ENCODE data around the gene GEN1.

DNA sequence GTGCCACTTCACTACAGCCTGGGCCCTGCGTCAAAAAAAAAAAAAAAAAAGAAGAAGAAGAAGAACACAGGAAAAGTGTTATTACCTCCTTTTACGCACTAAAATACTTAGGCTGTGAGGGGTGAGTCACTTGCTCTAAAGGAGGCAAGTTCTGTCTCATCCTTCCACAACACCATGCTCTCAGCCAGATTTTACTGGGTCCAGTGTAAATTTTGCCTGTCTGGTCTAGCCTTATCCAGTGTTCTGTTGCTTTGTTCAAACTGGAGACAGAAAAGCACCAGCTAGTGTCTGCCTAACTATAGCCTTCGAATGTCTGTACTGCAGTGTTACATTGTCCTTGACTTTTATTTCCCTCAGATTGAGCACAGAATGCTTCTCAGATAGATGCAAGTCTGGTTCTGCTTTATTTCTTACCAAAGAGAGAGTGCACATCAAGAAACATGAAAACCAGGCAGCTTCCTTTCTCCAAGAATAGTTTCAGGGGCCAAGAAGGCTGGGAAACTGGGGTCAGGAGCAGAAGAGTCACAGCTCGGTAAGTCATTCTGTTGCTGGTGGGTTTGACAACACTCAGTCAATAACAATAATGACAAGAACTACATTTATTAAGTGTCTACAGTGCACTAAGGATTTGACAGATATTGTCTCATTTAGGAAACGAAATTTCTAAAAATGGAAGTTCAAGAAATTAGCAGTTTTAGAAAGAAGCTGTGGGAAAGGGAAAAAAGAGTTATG lies 59.2 kb downstream of the GEN1 start:
- TF ChIP-seq, protein P1, sequence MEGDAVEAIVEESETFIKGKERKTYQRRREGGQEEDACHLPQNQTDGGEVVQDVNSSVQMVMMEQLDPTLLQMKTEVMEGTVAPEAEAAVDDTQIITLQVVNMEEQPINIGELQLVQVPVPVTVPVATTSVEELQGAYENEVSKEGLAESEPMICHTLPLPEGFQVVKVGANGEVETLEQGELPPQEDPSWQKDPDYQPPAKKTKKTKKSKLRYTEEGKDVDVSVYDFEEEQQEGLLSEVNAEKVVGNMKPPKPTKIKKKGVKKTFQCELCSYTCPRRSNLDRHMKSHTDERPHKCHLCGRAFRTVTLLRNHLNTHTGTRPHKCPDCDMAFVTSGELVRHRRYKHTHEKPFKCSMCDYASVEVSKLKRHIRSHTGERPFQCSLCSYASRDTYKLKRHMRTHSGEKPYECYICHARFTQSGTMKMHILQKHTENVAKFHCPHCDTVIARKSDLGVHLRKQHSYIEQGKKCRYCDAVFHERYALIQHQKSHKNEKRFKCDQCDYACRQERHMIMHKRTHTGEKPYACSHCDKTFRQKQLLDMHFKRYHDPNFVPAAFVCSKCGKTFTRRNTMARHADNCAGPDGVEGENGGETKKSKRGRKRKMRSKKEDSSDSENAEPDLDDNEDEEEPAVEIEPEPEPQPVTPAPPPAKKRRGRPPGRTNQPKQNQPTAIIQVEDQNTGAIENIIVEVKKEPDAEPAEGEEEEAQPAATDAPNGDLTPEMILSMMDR (IDR thresholded peaks at IDR 0.05): no peak
- no peak for TF ChIP-seq EZH2 (IDR thresholded peaks at IDR 0.05; ENCODE audit: borderline replicate concordance, insufficient read depth, low read depth, low read length, poor library complexity, severe bottlenecking)

Measured in B cell (primary cell).